Thyroid gland (tissue), 4 donors: ENCODE measurements around the gene LRRC38. TPM values are rescaled to one million over a fixed set of nuclear protein-coding genes. Genes with fewer than 3 reads are reported as not detected.

Experiments used
- DNase-seq, 2 donors: peaks; one replicate each; pipeline ENCODE4 v3.0.0-alpha.2; 2019
- H3K27ac ChIP-seq, 3 donors: fragments of 200-600 bp; sonication (generic); 1 replicate in 2 of 3; 2 replicates in 1 of 3; pipeline ENCODE4 v1.5.1; 2016 to 2019; ENCODE audit warnings: mild to moderate bottlenecking in 1 of 3, moderate library complexity in 1 of 3
- H3K27me3 ChIP-seq: fragments of 200-600 bp; sonication (generic); one replicate; pipeline ENCODE4 v1.5.1; 2019
- H3K36me3 ChIP-seq, 2 donors: fragments of 200-600 bp; sonication (generic); one replicate each; pipeline ENCODE4 v1.5.1; 2016 to 2019
- H3K4me1 ChIP-seq, 2 donors: fragments of 200-600 bp; sonication (generic); one replicate each; pipeline ENCODE4 v1.5.1; 2017 to 2019
- H3K4me3 ChIP-seq, 3 donors: fragments of 200-600 bp; sonication (generic); replicated peaks in 1 of 3; 1 replicate in 2 of 3; 2 replicates in 1 of 3; pipeline ENCODE4 v1.5.1; 2016; ENCODE audit warnings: mild to moderate bottlenecking in 1 of 3
- H3K9me3 ChIP-seq: fragments of 200-600 bp; sonication (generic); one replicate; pipeline ENCODE4 v1.5.1; 2017
- CTCF ChIP-seq, 6 experiments: fragments of 200-600 bp in 3 of 6; fragments of 450-650 bp in 3 of 6; sonication (generic) in 3 of 6; IDR thresholded peaks; one replicate each; pipeline ENCODE4 v1.5.1; 2016 to 2019; ENCODE audit warnings: antibody characterized with exemption in 6 of 6, mild to moderate bottlenecking in 2 of 6, inconsistent platforms in 1 of 6, moderate library complexity in 1 of 6
- POLR2A ChIP-seq, 2 donors: fragments of 450-650 bp; IDR thresholded peaks; one replicate each; pipeline ENCODE4 v1.6.1; 2017; ENCODE audit warnings: antibody characterized with exemption in 2 of 2, mild to moderate bottlenecking in 2 of 2, moderate library complexity in 1 of 2
- WGBS, 2 donors: methylation state at CpG; one replicate each; pipeline ENCODE4 v1.1.5; 2017; 5-methylcytosine and 5-hydroxymethylcytosine counted together
- intact Hi-C: fragments of 100-400 bp; cut with DNase I; formaldehyde crosslinking; loops from one replicate; pipeline ENCODE4 v1.15.1; 2023
- total RNA-seq, 4 donors: library from RNA; depleted of rRNA; stranded (reverse); fragments of >200 nt; gene quantifications; one replicate each; pipeline ENCODE4 v1.2.3, GENCODE V29; 2016

LRRC38 gene
- total RNA-seq, 4 donors from 2014 or later = not detected

- no peak overlapping the region for H3K4me3 ChIP-seq
- intact Hi-C loops = no loop called here
- TF ChIP-seq CTCF (IDR thresholded peaks at IDR 0.05) = no peak
- TF ChIP-seq POLR2A (IDR thresholded peaks at IDR 0.05) = no peak
- no peak for DNase-seq
- WGBS, 2 donors = 88 to 100% methylated on average over 2 of the region's 2 CpGs
- no peaks in the 10 kb centered on the region for H3K9me3 ChIP-seq
- no peak overlapping the region for H3K27ac ChIP-seq
- H3K36me3 ChIP-seq = no peaks in the 10 kb centered on the region
- H3K27me3 ChIP-seq = no peaks in the 10 kb centered on the region
- no peaks in the 10 kb centered on the region for H3K4me1 ChIP-seq
These were observed 25.0 kb upstream of the LRRC38 start for GRCh38 chr1:13538832-13539231.

- H3K36me3 ChIP-seq = no peaks in the 10 kb centered on the region
- 60 to 63% methylated on average over 4 of the region's 4 CpGs for WGBS, 2 donors
- H3K27me3 ChIP-seq = no peaks in the 10 kb centered on the region
- no peak overlapping the region for H3K27ac ChIP-seq
- H3K9me3 ChIP-seq = no peaks in the 10 kb centered on the region
- intact Hi-C loops = no loop called here
- no peaks in the 10 kb centered on the region for H3K4me1 ChIP-seq
- TF ChIP-seq CTCF (IDR thresholded peaks at IDR 0.05) (no peak), POLR2A (IDR thresholded peaks at IDR 0.05) (no peak)
- H3K4me3 ChIP-seq = no peak overlapping the region
- DNase-seq = no peak
These were observed 22.8 kb upstream of the LRRC38 start for GRCh38 chr1:13536571-13536970.

- intact Hi-C loops = no loop called here
- no peak for TF ChIP-seq POLR2A (IDR thresholded peaks at IDR 0.05)
- TF ChIP-seq CTCF (IDR thresholded peaks at IDR 0.05) = no peak
- Histone ChIP-seq H3K36me3 (no peaks in the 10 kb centered on the region), H3K4me1 (no peaks in the 10 kb centered on the region), H3K9me3 (no peaks in the 10 kb centered on the region), H3K4me3 (no peak overlapping the region), H3K27ac (no peak overlapping the region), H3K27me3 (no peaks in the 10 kb centered on the region)
- no peak for DNase-seq
- WGBS, 2 donors = 85 to 94% methylated on average over 6 of the region's 6 CpGs
These were observed 21.4 kb upstream of the LRRC38 start for GRCh38 chr1:13535227-13535626.

GRCh38 chr1:13528320-13528719, 14.5 kb upstream of the LRRC38 start:
- Histone ChIP-seq H3K36me3 (no peaks in the 10 kb centered on the region), H3K4me1 (no peaks in the 10 kb centered on the region), H3K27ac (no peak overlapping the region), H3K27me3 (no peaks in the 10 kb centered on the region), H3K9me3 (no peaks in the 10 kb centered on the region), H3K4me3 (no peak overlapping the region)
- TF ChIP-seq CTCF (IDR thresholded peaks at IDR 0.05) (no peak), POLR2A (IDR thresholded peaks at IDR 0.05) (no peak)
- 78 to 83% methylated on average over 6 of the region's 6 CpGs for WGBS, 2 donors
- DNase-seq = no peak
- intact Hi-C loops = no loop called here

GRCh38 chr1:13523780-13524477, 10.1 kb upstream of the LRRC38 start:
- DNase-seq = no peak
- no peaks in the 10 kb centered on the region for H3K4me1 ChIP-seq
- intact Hi-C loops = no loop called here
- H3K4me3 ChIP-seq = no peak overlapping the region
- TF ChIP-seq CTCF (IDR thresholded peaks at IDR 0.05) (no peak), POLR2A (IDR thresholded peaks at IDR 0.05) (no peak)
- 54 to 62% methylated on average over 8 of the region's 8 CpGs for WGBS, 2 donors
- no peaks in the 10 kb centered on the region for H3K27me3 ChIP-seq
- no peak overlapping the region for H3K27ac ChIP-seq
- H3K9me3 ChIP-seq = no peaks in the 10 kb centered on the region
- H3K36me3 ChIP-seq = no peaks in the 10 kb centered on the region
